D341Med (cell line): ENCODE data around the gene NDRG2.

Source experiments
- DNase-seq: peaks from one replicate; pipeline ENCODE4 v3.0.0; 2012; ENCODE audit warnings: low spot score

The NDRG2 gene

GRCh38 chr14:21024585-21025370, at the start of gene NDRG2:
Gene NDRG2 (minus strand): TSS chr14:21025061. CDS start chr14:21023315, 1,746 bp downstream.
- peak; percentile 82 for DNase-seq

GRCh38 chr14:21073921-21074320, 49.1 kb upstream of the NDRG2 start:
- DNase-seq, result no peak

- DNase-seq, result no peak
These were observed 48.0 kb upstream of the NDRG2 start for GRCh38 chr14:21072781-21073339.

- no peak for DNase-seq
These were observed 47.2 kb upstream of the NDRG2 start for GRCh38 chr14:21072031-21072473.

GRCh38 chr14:21071225-21072030, 46.6 kb upstream of the NDRG2 start:
- DNase-seq, result peak; percentile 66

GRCh38 chr14:21070610-21071224, 45.9 kb upstream of the NDRG2 start:
- DNase-seq, result peak; percentile 47

GRCh38 chr14:21070083-21070609, 45.3 kb upstream of the NDRG2 start, which contains the start of gene ARHGEF40:
Gene ARHGEF40 (plus strand): TSS chr14:21070304. CDS start chr14:21070397, 93 bp downstream.
- DNase-seq, result peak; percentile 65

- peak; percentile 45 for DNase-seq
These were observed 44.7 kb upstream of the NDRG2 start for GRCh38 chr14:21069388-21070082.

GRCh38 chr14:21068521-21069387, 43.9 kb upstream of the NDRG2 start:
- DNase-seq, result peak; percentile 80

- DNase-seq, result peak; percentile 59
These were observed 42.1 kb upstream of the NDRG2 start for GRCh38 chr14:21066882-21067502.

- no peak for DNase-seq
These were observed 38.6 kb upstream of the NDRG2 start for GRCh38 chr14:21063479-21063878.

- DNase-seq, result no peak
These were observed 36.4 kb upstream of the NDRG2 start for GRCh38 chr14:21061347-21061668.

- no peak for DNase-seq
These were observed 35.9 kb upstream of the NDRG2 start for GRCh38 chr14:21060614-21061346.

GRCh38 chr14:21059842-21060613, 35.2 kb upstream of the NDRG2 start:
- DNase-seq, result no peak

- no peak for DNase-seq
These were observed 34.0 kb upstream of the NDRG2 start for GRCh38 chr14:21058903-21059302.

- DNase-seq, result no peak
These were observed 33.2 kb upstream of the NDRG2 start, which contains the start of gene RNASE8 for GRCh38 chr14:21057803-21058675. Gene RNASE8 (plus strand): TSS chr14:21057822. CDS start chr14:21057893, 71 bp downstream.

GRCh38 chr14:21056520-21057163, 31.8 kb upstream of the NDRG2 start:
- DNase-seq, result no peak
